Forelimb muscle (tissue), 1 donor: ENCODE data around the gene TMEM178B. TPM values are rescaled to one million over a fixed set of nuclear protein-coding genes. Genes with fewer than 3 reads are reported as not detected.
A peak's percentile ranks its signal among the peaks of the same experiment; 100 is the strongest.

ENCODE experiments used
- DNase-seq: peaks from one replicate; pipeline ENCODE4 v3.0.0-alpha.2; 2013; ENCODE audit warnings: low read depth
- polyA plus RNA-seq: library from polyadenylated mRNA; unstranded; fragments of 120-200 nt; gene quantifications from one replicate; pipeline ENCODE4 v1.2.1, GENCODE V29; 2013; ENCODE audit not compliant: insufficient read length

The TMEM178B gene
- polyA plus RNA-seq, 1 donor, result 0.43 TPM

DNA sequence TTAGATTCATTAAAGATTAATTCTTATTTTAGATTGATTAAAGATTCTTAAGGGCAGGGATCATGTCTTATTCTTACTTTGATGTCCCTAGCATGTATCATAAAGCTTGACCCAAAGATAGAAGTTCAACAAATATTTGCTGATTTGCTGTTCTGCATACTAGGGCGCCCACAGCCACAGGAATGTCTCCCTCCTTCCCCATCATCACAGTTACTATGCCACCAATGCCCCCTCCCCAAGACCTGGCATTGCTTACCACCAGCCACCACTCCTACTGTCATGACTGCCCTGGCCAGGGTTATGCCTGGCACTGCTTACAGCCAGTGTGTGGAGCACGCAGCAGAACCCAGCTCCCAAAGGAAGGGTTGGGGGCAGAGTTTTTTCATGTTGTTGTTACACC lies 390.7 kb downstream of the TMEM178B start:
- no peak for DNase-seq

DNA sequence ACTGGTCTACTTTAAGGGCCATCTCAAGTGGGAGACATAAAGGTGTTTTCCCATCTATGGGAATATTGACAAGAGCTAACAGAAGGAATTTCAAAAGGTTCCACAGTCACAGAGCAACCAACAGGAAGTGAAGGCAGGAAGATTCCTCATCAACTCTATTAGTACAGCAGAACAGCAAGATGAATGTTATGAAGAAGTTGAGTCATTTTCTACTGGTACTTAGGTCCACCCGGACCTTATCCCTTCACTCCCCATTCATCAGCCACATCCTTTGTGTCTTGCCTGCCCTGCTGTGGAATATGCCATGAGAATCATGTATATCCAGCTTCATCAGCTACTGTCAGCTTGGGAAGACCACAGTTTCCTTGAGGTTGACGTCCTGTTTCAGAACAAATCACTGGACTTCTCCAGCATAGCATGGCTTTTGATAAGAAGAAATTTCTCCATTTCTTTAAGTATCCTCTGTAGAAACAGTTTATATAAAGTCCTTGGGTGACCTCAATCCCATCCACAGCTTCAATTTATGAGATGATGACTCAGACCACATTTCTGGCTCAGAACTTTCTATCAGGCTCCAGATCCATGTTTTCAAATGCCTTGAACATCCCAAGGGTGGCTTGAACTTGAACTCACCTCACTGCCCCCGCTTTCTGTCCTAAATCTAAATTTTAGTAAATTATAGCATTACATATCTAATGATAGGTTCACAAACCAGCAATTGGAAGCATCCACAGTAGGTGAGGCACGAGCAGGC lies 392.5 kb downstream of the TMEM178B start:
- no peak for DNase-seq

GRCh38 chr7:141468341-141468740 lies 394.5 kb downstream of the TMEM178B start:
- DNase-seq, result no peak

DNA sequence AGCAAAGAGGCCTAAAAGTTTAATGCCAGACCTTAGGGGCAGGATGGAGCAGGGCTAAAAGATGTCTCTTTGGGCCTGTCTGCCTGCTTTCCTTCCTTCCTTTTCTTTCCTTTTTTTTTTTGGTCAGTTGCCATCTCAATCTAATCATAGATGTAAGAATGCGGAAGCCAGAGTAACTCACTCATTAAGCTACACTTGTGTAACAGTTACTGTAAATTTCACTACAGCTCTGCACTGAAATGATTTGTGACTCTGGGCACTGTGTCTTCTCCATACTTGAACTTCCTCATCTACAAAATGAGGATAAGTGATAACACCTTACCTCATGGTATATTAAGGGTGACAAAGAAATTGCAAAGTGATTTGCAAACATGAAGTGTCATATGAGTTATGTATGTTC lies 401.8 kb downstream of the TMEM178B start:
- DNase-seq, result no peak

- DNase-seq, result no peak
Measured at GRCh38 chr7:141477865-141478264, 404.0 kb downstream of the TMEM178B start.

DNA sequence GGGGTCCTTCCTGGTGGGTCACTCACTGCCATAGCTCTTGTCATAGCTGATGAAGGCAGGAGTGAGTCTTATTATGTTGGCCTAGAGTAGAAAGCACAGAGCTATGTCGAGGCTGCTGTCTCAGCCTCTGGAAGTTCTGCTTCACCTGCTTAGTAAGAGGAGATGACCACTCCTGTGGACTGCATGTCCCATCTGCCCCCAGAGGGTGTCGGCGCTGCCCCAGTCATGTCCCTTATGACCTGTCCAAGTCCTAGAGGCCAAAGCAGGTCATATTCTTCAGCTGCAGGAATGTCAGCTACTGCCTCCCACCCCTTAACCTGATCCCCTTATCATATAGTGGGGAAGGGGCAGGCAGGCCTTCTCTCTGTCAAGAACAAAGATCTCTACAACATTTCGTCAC lies 405.0 kb downstream of the TMEM178B start:
- no peak for DNase-seq

DNA sequence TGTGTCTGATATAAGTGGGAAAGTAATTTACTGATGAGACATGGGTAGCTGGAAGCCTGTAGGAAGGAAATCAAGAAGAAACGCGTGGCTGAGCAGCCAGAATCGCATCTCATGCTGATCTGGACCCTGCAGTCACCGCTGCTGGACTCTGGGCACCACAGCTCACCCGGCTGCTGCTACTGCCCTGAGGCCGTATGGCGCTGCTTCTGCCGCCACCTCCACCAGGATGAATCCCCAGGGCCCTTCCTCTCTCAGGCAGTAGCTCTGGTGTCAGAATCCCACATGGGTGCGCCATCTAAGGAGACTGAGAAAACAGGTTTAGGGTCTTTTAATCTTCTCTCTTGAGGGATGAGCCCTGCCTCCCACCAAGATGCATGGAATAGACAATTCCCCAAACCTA lies 407.1 kb downstream of the TMEM178B start:
- DNase-seq, result no peak

DNA sequence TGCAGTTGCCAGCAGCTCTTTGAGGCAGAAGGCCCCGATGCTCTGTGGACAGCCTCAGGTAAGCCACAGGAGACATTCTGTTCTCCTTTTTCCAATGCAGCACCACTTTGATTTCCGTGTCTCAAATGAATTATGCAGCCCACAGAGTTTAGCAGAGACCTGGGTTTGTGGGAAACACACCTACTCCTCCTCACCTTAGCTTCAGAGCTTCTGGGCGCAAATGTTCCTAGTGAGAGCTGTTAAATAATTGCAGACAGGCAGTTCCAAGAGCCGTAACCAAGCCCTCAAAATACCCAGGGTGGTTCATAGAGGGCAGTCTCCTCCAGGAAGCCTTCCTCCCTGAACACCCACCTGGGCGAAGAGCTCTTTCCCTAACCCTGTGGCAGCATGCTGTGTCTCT lies 408.1 kb downstream of the TMEM178B start:
- no peak for DNase-seq

GRCh38 chr7:141483044-141483443 lies 409.2 kb downstream of the TMEM178B start:
- DNase-seq, result no peak

DNA sequence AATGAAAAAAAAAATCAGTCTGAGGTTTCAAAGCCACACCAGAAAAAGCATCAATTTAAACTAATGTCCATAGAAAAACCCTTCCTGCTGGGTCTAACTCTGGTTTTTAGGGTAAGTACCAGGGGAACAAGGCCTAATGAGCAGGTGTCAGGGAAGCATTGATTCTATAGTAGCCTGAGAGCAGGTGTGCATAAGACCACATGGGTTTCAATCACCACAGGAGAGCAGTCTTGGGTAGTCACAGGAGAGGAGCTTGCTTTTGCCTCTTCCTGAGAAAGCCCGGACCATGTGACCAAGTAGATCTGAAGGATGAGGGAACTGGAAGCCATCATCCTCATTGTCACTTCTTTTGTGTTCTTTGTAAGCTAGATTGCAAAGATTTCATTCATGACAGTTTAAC lies 411.0 kb downstream of the TMEM178B start:
- no peak for DNase-seq

DNA sequence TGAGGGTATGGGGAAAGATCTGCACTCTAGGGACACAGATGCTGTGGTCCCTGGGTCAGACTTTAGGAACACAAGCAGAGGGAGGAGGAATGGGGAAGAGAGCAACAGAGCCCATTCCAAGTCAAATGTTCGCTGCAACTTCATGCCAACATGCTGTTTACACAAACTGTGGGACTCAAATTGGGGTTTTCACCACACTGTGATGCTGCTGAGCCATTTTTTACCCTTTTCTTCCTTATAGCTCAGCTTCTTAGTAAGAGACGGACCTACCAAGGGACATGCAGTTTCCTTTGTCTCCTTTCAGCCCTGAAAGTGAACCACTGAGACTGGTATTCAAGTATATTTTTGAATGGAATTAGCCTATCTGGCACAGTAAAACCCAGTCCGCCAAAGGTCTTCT lies 413.1 kb downstream of the TMEM178B start:
- DNase-seq, result no peak

- no peak for DNase-seq
Measured at GRCh38 chr7:141490474-141490873, 416.6 kb downstream of the TMEM178B start.

DNA sequence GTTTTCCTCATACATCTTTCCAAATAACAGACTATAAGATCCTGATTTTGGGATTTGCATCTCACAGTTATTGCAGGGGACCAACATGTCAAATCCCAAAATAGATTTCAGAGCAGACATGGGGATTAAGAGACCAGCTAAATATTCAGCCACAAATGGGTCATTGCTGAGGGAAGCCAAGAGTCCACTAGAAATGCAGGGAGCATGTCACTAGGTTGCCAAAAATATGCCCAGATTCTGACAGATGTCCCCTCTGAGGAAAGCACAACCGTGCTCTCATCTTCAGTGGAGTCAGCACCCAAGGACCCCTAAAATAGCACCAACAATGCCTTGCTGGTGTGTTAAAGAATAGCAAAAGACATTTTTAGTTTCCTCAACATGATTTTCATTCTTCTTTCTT lies 421.2 kb downstream of the TMEM178B start:
- DNase-seq, result no peak

DNA sequence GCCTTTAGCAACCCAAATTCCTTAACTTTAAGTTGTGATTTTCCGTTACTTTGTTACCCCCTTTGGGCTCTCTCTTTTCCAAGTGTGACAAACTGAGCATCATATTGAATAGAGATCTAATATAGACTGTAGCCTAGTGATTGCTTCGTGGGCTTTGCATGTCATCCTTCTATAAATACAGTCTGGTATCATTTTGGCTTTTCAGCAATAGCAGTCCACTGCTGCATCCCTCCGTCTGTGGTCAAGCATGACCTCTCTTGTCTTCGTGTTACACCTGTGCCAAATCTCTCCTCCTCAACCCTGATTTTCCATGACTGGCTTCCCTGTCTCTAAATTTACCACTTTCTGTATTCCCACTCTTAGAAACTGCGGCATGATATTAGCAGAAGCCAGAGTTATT lies 423.5 kb downstream of the TMEM178B start:
- DNase-seq, result peak; percentile 9

DNA sequence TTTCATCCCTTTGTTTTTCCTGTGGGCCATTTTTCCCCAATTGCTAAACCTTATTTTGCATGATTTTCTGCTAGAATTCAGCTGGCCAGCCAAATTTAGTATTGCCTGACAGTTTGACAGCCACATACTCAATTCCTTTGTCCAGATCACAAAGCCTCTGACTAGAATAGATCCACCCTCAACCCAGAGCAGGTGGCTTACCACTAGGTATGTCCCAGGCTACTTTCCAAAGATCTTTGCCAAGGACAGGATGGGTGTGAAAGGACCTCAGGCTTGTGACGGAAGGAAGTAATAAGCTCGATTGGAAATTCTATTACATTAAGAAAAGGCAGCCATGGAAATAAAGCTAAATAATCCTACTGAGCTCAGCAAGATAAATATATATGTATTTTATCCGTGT lies 426.7 kb downstream of the TMEM178B start:
- DNase-seq, result no peak

DNA sequence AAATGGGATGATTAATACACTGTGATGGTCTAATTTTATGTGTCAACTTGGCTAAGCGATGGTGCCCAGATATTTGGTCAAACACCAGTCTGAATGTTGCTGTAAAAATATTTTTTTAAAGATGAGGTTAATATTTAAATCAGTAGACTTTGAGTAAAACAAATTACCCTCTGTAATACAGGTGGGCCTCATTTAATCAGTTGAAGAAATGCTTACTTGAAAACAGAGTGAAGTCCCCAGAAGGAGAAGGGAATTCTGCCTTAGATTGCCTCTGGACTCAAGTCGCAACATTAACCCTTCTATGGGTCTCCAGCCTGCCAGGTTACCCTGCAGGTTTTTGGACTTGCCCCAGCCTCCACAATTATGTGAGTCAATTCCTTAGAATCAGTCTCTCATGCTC lies 427.6 kb downstream of the TMEM178B start:
- DNase-seq, result no peak

- DNase-seq, result no peak
Measured at GRCh38 chr7:141511316-141511675, 437.4 kb downstream of the TMEM178B start.

GRCh38 chr7:141511676-141512396 lies 438.0 kb downstream of the TMEM178B start:
- no peak for DNase-seq

DNA sequence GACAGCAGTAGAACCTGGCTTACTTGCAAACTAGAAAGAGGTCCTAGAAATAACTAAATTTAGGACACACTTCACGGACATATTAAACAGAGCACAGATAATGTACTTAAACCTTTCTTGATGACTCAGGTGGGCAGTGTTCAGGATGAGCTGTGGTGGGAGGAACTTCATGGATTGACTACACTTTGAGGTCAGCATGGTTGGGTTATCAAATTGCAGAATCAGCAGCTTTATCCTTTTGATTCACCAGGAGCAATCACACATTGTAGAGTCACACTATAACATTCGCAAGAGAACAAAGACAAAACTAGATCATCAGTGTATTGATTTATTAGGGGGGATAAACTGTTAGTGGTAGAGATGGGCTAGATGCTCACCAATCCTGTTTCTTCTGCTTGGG lies 438.7 kb downstream of the TMEM178B start:
- no peak for DNase-seq

DNA sequence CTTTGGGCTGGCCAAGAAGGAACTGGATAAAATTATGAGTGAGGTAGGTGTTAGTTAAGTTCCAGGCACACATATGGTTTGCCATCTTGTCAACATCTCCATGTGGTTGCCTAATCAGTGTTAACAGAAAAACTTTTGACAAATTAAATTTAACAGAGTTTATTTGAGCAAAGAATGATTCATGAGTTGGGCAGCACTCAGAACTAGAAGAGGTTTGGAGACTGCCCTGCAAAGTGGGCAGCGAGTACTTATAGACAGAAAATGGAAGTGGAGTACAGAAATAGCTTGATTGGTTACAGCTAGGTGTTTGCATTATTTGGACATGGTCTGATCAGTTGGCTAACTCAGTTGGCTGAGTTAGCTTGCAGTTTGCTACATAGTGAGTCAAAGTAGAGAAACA lies 439.9 kb downstream of the TMEM178B start:
- DNase-seq, result no peak

DNA sequence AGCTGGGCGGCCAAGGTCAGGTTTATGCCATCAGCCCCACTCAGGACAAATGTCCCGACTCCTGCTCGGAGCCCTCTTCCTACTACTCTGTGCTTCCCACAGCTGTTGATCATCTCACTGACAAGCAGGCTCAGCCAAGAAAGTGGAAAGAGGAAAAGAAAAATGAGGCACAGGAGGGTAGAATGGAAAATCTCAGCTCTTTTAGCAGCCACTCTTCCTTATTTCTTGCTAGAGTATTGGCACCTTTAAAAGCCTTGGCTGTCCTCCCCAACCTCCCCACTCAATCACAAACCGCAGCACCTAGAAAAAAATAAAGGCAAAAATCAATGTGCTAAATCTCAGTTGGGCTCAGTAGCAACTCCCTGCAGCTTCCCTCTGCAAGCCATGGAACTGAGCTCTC lies 442.1 kb downstream of the TMEM178B start:
- no peak for DNase-seq

DNA sequence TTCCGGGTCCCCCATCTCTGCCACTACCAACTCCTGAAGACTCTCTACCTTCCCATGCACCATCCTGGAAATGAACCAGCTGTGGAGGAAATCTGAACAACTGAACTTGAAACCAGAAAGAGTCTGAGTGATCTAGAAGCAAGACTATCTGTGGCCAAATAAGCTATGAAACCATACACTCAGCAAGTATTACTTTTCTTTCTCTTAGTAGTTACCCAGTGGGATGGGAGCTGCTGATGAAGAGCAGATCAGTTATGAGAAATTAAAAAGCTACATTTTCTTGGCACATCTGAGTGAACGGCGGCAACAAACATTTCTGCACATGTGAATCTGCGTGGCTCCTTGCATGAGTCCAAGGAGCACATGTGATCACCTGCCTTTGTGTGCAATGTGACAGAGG lies 445.8 kb downstream of the TMEM178B start:
- no peak for DNase-seq

DNA sequence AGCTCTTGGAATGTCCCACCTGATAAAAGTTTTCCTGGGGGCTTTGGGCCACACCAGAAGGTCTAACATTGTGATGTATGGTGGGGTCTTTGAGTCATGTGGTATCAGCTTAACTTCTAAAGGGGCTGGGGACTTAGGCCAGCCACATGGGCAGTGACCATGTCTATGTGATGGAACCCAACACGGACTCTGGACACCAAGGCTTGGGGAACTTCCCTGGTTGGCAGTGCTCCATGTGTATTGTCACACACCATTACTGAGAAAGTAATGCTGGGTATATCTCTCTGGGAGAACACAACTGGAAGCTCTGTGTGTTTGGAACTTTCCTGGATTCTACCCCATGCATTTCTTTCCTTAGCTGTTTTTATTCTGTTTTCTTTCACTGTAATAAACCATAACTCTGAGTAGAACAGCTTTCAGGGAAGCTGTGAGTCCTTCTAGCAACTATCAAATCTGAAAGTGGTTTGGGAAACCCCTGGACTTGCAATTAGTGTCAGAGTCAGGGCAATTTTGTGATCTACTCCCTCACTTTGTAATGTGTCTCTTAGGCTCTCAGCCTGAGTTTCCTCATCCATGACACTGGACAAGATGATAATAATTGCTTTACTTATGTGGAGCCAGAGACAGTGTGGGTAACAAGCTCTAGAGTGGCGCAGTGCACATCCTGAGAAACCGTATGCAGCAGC lies 448.9 kb downstream of the TMEM178B start:
- no peak for DNase-seq
